GM19324 (cell line): ENCODE data around the gene PRCP.
A peak's percentile ranks its signal among the peaks of the same experiment; 100 is the strongest.
"Not testable (repeated sequence)": the region's sequence is repeated elsewhere in the genome, so short reads cannot be mapped to it uniquely, and the experiment has no call there.

Experiments
- ATAC-seq: cut with Tn5 transposase; IDR thresholded peaks from one replicate; pipeline ENCODE4 v1.9.1; 2021; ENCODE audit warnings: mild to moderate bottlenecking, moderate library complexity; ENCODE audit not compliant: unreplicated experiment, low FRiP score

The PRCP gene

GRCh38 chr11:82900277-82901164, at the start of gene PRCP:
Gene PRCP (minus strand): TSS chr11:82900430. CDS start chr11:82900402, 28 bp downstream.
- ATAC-seq = peak; percentile 86

GRCh38 chr11:82949352-82949751, 49.1 kb upstream of the PRCP start:
- no peak for ATAC-seq

- ATAC-seq = no peak
Observed at GRCh38 chr11:82945682-82946081, 45.5 kb upstream of the PRCP start.

GRCh38 chr11:82945041-82945440, 44.8 kb upstream of the PRCP start:
- not testable (repeated sequence) for ATAC-seq

GRCh38 chr11:82944198-82944597, 44.0 kb upstream of the PRCP start:
- ATAC-seq = no peak

- ATAC-seq = not testable (repeated sequence)
Observed at GRCh38 chr11:82943430-82943829, 43.2 kb upstream of the PRCP start.

- ATAC-seq = no peak
Observed at GRCh38 chr11:82942376-82942775, 42.1 kb upstream of the PRCP start.

- no peak for ATAC-seq
Observed at GRCh38 chr11:82939456-82939855, 39.2 kb upstream of the PRCP start.

- no peak for ATAC-seq
Observed at GRCh38 chr11:82937554-82937953, 37.3 kb upstream of the PRCP start.

- no peak for ATAC-seq
Observed at GRCh38 chr11:82936261-82936660, 36.0 kb upstream of the PRCP start.

- no peak for ATAC-seq
Observed at GRCh38 chr11:82932564-82932963, 32.3 kb upstream of the PRCP start.

- no peak for ATAC-seq
Observed at GRCh38 chr11:82930734-82931133, 30.5 kb upstream of the PRCP start.

- ATAC-seq = no peak
Observed at GRCh38 chr11:82930229-82930628, 30.0 kb upstream of the PRCP start.

GRCh38 chr11:82929121-82929520, 28.9 kb upstream of the PRCP start:
- ATAC-seq = no peak

GRCh38 chr11:82927264-82927880, 27.1 kb upstream of the PRCP start:
- peak; percentile 63 for ATAC-seq

- ATAC-seq = no peak
Observed at GRCh38 chr11:82924522-82925224, 24.4 kb upstream of the PRCP start.

GRCh38 chr11:82922396-82923173, 22.4 kb upstream of the PRCP start:
- not testable (repeated sequence) for ATAC-seq

- ATAC-seq = not testable (repeated sequence)
Observed at GRCh38 chr11:82920227-82920626, 20.0 kb upstream of the PRCP start.

GRCh38 chr11:82919786-82920185, 19.6 kb upstream of the PRCP start:
- not testable (repeated sequence) for ATAC-seq

- ATAC-seq = no peak
Observed at GRCh38 chr11:82909015-82909640, 8.9 kb upstream of the PRCP start.
